Endodermal cell (in vitro differentiated cells): Measurements from ENCODE around the gene CHRD. TPM values are rescaled to one million over a fixed set of nuclear protein-coding genes. Genes with fewer than 3 reads are reported as not detected.

ENCODE experiments used
- DNase-seq: peaks from one replicate; pipeline ENCODE4 v3.0.0-alpha.2; 2017
- H3K27ac ChIP-seq: 2 replicates; pipeline ENCODE4 v1.5.1; 2013; ENCODE audit warnings: mild to moderate bottlenecking, low read depth, low read length, moderate library complexity
- H3K27me3 ChIP-seq: 2 replicates; pipeline ENCODE4 v1.6.1; 2013; ENCODE audit warnings: mild to moderate bottlenecking, low read length, moderate library complexity; ENCODE audit not compliant: insufficient read depth, control insufficient read depth, poor library complexity, severe bottlenecking
- H3K36me3 ChIP-seq: 2 replicates; pipeline ENCODE4 v1.7.0; 2013; ENCODE audit warnings: mild to moderate bottlenecking, low read length, moderate library complexity; ENCODE audit not compliant: control insufficient read depth, insufficient read depth
- H3K4me1 ChIP-seq: one replicate; pipeline ENCODE4 v1.7.0; 2013; ENCODE audit warnings: low read length; ENCODE audit not compliant: control insufficient read depth, insufficient read depth
- H3K4me3 ChIP-seq: 2 replicates; pipeline ENCODE4 v1.5.1; 2013; ENCODE audit warnings: mild to moderate bottlenecking, low read length, moderate library complexity
- H3K9ac ChIP-seq: 2 replicates; pipeline ENCODE4 v1.6.1; 2013; ENCODE audit warnings: mild to moderate bottlenecking, low read length, moderate library complexity; ENCODE audit not compliant: poor library complexity, severe bottlenecking; ENCODE audit errors: extremely low read depth
- H3K9me3 ChIP-seq: 2 replicates; pipeline ENCODE4 v1.6.1; 2013; ENCODE audit warnings: mild to moderate bottlenecking, low read length, moderate library complexity; ENCODE audit not compliant: control insufficient read depth
- H3K27ac Mint-ChIP-seq: 2 replicates; pipeline ENCODE4 v1.8.0; 2020; ENCODE audit warnings: mixed read lengths
- H3K27me3 Mint-ChIP-seq: 2 replicates; pipeline ENCODE4 v1.8.0; 2021; ENCODE audit warnings: mild to moderate bottlenecking, mixed read lengths; ENCODE audit not compliant: insufficient read depth
- H3K36me3 Mint-ChIP-seq: 2 replicates; pipeline ENCODE4 v1.8.0; 2020; ENCODE audit warnings: low read depth, mixed read lengths
- H3K4me1 Mint-ChIP-seq: 2 replicates; pipeline ENCODE4 v1.8.0; 2020; ENCODE audit warnings: mixed read lengths
- H3K4me3 Mint-ChIP-seq: 2 replicates; pipeline ENCODE4 v1.8.0; 2020; ENCODE audit warnings: mild to moderate bottlenecking, moderate library complexity, mixed read lengths
- H3K9me3 Mint-ChIP-seq: 2 replicates; pipeline ENCODE4 v1.8.0; 2020; ENCODE audit warnings: mild to moderate bottlenecking, mixed read lengths
- CTCF ChIP-seq: fragments of 200-600 bp; sonication (generic); conservative IDR thresholded peaks from 2 replicates; pipeline ENCODE4 v1.5.0; 2021; ENCODE audit warnings: antibody characterized with exemption, mild to moderate bottlenecking
- WGBS, 2 experiments: methylation state at CpG; one replicate each; pipeline versions ENCODE4 v1.1.5 to v1.1.7; 2013; ENCODE audit warnings: missing lambda C conversion rate in 2 of 2, mixed read lengths in 1 of 2; ENCODE audit not compliant: insufficient coverage in 1 of 2, insufficient read length in 1 of 2; 5-methylcytosine and 5-hydroxymethylcytosine counted together
- total RNA-seq, 2 donors: library from RNA; stranded (reverse); fragmentation: NEBNext Ultra II Directional in 1 of 2; extraction: Animal tissue kit (Norgen Biotek cat#: 25700) in 1 of 2; gene quantifications; 2 replicates in 1 of 2; 3 replicates in 1 of 2; pipeline ENCODE4 v1.2.1, GENCODE V29; 2021

CHRD gene
- total RNA-seq, 2 donors from 2014 or later = 5.0 to 17.4 TPM

- H3K4me3 Mint-ChIP-seq = no peak overlapping the region
- no peaks in the 10 kb centered on the region for H3K4me1 Mint-ChIP-seq
- DNase-seq = no peak
- Histone ChIP-seq H3K4me3 (no peak overlapping the region), H3K27ac (no peak overlapping the region), H3K27me3 (no peaks in the 10 kb centered on the region), H3K9me3 (peaks cover 6% of the 10 kb centered on the region), H3K4me1 (no peaks in the 10 kb centered on the region), H3K9ac (no peak overlapping the region), H3K36me3 (no peaks in the 10 kb centered on the region)
- 85 to 91% methylated on average over 6 to 7 of the region's 7 CpGs for WGBS, 2 experiments
- peaks cover 1% of the 10 kb centered on the region for H3K27me3 Mint-ChIP-seq
- H3K27ac Mint-ChIP-seq = no peak overlapping the region
- no peak for TF ChIP-seq CTCF
- H3K9me3 Mint-ChIP-seq = peaks cover 3% of the 10 kb centered on the region
- H3K36me3 Mint-ChIP-seq = no peaks in the 10 kb centered on the region
These were observed 59.2 kb downstream of the CHRD start for GRCh38 chr3:184439096-184439495.

Other genes with a start within 250 kb of the CHRD start
- 10 to 100 TPM; 33.4 to 37.5 TPM for gene EIF2B5, start 244.7 kb upstream of the CHRD start, total RNA-seq
- gene DVL3, start 224.7 kb upstream of the CHRD start, total RNA-seq = 10 to 100 TPM; 90.5 to 95.1 TPM
- 100 to 1,000 TPM; 412 to 450 TPM for gene AP2M1, start 205.2 kb upstream of the CHRD start, total RNA-seq
- gene ABCF3, start 193.9 kb upstream of the CHRD start, total RNA-seq = 10 to 100 TPM; 57.6 to 57.8 TPM
- under 1 TPM; 0.62 to 0.97 TPM for gene VWA5B2, start 150.5 kb upstream of the CHRD start, total RNA-seq
- 10 to 100 TPM; 37.3 to 42.5 TPM for gene ALG3, start 131.1 kb upstream of the CHRD start, total RNA-seq
- gene EEF1AKMT4, start 130.4 kb upstream of the CHRD start, total RNA-seq = 1 to 10 TPM; 4.5 to 5.2 TPM
- 1 to 10 TPM in 1 of 2 donors, under 1 TPM in 1; 0.33 to 1.8 TPM for gene CAMK2N2, start 118.5 kb upstream of the CHRD start, total RNA-seq
- gene ECE2, start 104.0 kb upstream of the CHRD start, total RNA-seq = not detected
- 100 to 1,000 TPM; 332 TPM for gene PSMD2, start 80.8 kb upstream of the CHRD start, total RNA-seq
- 100 to 1,000 TPM; 408 to 475 TPM for gene EIF4G1, start 65.4 kb upstream of the CHRD start, total RNA-seq
- gene FAM131A, start 42.5 kb upstream of the CHRD start, total RNA-seq = 10 to 100 TPM; 18.3 to 24.1 TPM
- gene CLCN2, start 18.4 kb upstream of the CHRD start, total RNA-seq = 10 to 100 TPM; 32.4 to 38.4 TPM
- gene POLR2H, start 18.3 kb upstream of the CHRD start, total RNA-seq = 100 to 1,000 TPM in 1 of 2 donors, 10 to 100 TPM in 1; 95.9 to 117 TPM
- 1 to 10 TPM; 1.4 to 1.7 TPM for gene THPO, start 1.8 kb upstream of the CHRD start, total RNA-seq
- 10 to 100 TPM; 32.7 to 36.9 TPM for gene EPHB3, start 181.7 kb downstream of the CHRD start, total RNA-seq